Suppressor macrophage treated with lipopolysaccharide for 4 hours (primary cell): ENCODE measurements around the gene HIGD1C.
A peak's percentile ranks its signal among the peaks of the same experiment; 100 is the strongest.
"Not testable (repeated sequence)": the region's sequence is repeated elsewhere in the genome, so short reads cannot be mapped to it uniquely, and the experiment has no call there.

Source experiments
- DNase-seq: peaks from one replicate; pipeline ENCODE4 v3.0.0-alpha.2; 2020

Gene HIGD1C

DNA sequence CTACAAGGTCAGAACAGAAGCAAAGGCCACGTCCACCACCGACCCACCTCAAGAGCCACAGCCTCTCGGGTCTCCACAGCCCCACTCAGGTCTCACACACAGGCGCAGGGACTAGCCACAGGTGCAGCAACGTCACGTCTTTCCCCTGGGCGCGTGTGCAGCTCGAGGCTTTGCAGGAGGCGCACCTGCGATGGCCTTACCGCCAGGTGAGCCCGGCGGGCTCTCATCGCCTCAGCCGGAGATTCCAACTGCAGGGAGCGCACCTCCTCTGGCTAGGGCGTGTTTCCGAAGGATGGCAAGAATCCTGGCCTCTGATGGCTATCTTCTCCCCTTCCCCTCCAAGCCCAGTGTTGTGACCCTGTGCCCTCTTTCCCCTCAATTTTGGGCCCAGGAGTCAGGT is at the start of gene HIGD1C:
Gene HIGD1C (plus strand): TSS at position 35 of the 400 bp plus-strand sequence. CDS start 1,455 bp downstream, outside the sequence.
- no peak for DNase-seq

DNA sequence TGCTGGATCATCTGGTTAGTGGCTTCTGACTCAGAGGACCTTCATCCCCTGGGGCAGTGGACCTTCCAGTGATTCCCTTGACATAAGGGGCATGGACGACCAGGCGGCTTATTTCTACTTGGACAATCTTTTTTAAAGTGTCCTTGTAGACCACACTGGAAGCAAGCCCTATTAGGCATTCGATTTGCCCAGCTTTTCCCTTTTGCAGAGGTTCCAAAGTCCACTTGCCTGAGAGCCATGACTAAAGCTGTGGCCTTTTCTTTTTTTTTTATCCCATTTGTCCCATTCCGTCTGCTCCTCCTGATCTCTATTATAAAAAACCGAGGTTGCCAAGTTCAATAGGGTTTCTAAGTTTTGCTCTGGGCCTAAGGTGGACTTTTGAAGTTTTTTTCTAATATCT is 43.9 kb upstream of the HIGD1C start:
- DNase-seq: not testable (repeated sequence)

DNA sequence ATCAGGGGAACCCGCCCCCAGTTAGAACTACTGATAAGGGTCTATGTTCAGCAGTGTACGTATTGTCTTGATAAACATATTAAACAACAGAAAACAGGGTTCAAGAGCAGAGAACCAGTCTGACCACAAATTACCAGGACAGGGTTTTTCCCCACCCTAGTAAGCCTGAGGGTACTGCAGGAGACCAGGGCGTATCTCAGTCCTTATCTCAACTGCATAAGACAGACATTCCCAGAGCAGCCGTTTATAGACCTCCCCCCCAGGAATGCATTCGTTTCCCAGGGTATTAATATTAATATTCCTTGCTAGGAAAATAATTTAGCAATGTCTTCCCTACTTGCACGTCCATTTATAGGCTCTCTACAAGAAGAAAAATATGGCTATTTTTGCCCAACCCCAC is 40.0 kb upstream of the HIGD1C start:
- not testable (repeated sequence) for DNase-seq

DNA sequence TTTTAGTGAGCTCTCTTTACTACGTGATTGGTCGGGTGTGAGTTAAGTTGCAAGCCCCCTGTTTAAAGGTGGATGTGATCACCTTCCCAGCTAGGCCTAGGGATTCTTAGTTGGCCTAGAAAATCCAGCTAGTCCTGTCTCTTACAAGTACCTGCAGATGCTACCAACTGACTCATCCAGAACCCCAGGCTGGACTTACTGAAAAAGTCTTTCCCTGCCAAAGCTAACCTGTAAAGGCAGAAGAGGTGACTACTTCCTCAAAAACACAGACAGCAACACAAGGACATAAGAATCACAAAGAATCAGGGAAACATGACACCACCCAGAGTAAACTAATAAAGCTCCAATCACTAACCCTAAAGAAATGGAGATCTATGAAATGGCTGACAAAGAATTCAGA is 39.1 kb upstream of the HIGD1C start:
- no peak for DNase-seq

DNA sequence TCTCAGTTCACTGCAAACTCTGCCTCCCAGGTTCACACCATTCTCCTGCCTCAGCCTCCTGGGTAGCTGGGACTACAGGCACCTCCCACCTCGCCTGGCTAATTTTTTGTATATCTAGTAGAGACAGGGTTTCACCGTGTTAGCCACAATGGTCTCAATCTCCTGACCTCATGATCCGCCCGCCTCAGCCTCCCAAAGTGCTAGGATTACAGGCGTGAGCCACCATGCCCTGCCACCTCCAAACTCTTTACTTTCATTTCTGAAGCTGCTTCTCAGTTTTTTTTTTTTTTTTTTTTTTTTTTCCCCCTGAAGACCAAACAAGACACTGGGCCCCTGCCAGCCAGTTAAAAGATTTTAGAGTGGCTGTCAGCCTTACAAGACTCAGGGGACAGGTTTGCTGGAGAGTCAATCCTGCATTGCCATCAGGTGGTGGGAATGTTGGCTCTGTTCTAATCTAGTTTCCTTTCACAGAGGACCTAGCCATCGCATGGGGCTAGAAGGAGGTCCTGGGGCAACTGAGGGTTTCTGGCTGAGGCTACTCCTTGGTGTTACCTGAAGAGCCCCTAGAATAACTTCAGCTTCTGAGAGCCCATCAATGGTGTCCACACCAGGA is 37.4 kb upstream of the HIGD1C start:
- no peak for DNase-seq

DNA sequence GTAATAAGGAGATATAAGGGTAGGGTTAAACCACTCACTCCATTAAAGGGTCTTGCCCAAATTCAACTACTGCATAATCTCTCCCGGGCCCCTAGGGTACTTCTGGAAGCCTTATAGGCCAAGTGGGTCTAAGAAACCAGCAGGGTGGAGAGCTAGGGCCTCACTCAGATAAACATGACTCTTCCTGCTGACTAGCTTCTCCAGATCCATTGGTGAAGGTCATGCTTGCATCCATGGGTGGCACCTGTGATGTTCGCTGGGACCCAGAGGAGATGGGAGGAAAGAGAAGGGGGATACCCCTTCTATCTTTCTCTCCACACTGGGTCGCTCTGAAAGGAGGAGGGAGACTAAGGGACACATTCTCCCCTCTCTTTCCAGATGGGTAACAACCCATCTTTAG is 36.1 kb upstream of the HIGD1C start:
- no peak for DNase-seq

DNA sequence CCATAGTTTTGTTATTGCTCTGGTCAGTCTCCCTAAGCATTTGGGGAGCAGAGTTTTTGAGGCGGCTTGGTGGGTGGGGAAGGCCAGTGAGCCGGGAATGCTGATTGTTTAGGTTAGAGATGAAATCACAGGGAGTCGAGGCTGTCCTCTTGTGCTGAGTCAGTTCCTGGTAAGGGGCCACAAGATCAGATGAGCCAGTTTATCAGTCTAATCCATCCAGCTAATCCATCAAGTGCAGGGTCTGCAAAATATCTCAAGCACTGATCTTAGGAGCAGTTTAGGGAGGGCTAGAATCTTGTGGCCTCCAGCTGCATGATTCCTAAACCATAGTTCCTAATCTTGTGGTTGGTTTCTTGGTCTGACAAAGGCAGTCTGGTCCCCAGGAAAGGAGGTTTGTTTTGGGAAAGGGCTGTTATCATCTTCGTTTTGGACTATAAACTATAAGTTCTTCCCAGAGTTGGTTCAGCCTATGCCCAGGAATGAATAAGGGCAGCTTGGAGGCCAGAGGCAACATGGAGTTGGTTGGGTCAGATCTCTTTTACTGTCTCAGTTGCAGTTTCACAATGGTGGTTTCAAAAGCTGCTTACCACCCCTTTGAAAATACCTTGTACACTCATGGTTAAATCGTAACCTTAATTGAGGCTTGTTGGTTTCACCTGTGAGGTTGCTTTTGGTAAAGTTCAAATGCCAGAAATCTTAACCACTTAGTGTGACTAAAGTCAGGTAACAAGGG is 33.6 kb upstream of the HIGD1C start:
- no peak for DNase-seq

DNA sequence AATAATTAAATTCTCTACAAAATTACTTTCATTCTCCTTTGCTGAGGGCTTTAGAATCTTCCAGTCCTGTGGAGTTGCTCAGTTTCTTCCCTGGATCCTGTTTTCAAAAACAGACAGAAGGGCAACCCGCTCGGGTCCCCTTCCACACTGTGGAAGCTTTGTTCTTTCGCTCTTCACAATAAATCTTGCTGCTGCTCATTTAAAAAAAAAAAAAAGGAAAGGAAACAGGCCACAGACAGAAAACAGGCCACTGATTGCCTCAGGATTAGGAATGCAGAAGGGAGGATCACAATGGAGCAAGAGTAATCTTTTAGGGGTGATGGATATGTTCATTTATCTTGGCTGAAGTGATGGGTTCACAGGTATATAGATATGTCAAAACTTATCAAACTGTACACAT is 29.5 kb upstream of the HIGD1C start:
- DNase-seq: peak; percentile 24

DNA sequence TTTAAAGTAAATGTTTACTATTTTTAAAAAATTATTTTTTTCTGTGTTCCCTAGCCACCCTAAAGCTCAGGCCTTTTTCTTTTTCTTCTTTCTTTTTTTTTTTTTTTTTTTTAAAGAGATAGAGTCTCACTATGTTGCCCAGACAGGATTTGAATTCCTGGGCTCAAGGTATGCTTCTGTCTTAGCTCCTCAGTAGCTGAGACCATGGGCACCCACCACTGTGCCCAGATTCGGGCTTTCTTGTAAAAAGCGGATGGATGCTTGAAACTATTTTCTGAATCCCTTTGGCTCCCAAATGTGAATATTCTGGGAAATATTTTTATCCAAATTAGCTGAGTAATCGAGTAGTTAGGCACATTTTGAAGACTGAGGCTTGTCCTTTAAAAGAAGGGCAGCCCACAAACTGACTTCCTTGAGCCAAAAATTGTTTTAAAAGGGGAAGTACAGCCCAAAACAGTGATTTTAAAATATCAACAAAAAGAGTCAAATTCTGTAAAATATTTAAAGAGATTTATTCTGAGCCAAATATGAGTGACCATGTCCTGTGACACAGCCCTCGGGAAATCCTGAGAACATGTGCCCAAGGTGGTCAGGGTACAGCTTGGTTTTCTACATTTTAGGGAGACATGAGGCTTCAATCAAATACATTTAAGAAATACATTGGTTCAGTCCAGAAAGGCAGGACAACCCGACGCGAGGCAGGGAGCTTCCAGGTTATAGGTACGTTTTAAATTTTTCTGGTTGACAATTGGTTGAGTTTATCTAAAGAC is 28.8 kb upstream of the HIGD1C start:
- peak; percentile 24 for DNase-seq

DNA sequence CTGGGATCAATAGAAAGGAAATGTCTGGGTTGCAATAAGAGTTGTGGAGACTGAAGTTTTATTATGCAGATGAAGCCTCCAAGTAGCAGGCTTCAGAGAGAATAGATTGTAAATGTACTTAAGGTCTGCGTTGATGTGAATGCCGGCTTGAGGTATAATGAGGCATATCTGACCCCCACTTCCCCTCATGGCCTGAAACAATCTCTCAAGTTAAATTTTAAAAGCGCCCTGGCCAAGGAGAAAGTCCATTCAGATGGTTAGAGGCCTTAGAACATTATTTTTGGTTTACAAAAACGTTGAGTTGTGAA is 28.3 kb upstream of the HIGD1C start:
- no peak for DNase-seq

DNA sequence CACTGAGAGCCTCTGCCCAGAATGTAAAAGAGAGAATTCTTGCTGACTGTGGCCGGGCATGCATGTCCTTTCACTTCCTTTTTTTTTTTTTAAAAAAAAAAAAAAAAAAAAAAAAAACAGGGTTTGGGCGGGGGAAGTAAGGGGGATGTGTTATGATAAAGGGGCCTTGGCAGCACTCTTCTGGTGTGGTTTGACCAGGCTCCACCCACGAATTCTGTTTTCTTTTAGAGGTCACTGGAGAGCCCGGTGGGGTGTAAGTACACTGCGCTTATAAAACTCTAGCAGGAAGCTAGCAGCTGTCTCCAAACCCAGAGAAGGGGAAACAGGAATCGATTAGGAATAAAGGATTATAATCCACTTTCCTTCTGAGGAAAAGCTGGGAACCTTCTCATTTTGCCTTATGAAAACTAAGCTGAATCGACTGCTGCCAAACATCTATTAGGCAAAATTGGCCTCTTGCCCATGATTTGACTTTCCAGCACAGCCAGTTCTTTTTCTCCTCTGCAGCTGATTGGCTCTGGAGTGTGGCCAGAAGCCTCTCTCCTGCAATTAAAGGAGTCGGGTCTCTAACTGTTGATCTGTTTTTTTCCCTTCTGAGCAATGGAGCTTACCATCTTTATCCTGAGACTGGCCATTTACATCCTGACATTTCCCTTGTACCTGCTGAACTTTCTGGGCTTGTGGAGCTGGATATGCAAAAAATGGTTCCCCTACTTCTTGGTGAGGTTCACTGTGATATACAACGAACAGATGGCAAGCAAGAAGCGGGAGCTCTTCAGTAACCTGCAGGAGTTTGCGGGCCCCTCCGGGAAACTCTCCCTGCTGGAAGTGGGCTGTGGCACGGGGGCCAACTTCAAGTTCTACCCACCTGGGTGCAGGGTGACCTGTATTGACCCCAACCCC is 27.7 kb upstream of the HIGD1C start:
- DNase-seq: peak; percentile 77

DNA sequence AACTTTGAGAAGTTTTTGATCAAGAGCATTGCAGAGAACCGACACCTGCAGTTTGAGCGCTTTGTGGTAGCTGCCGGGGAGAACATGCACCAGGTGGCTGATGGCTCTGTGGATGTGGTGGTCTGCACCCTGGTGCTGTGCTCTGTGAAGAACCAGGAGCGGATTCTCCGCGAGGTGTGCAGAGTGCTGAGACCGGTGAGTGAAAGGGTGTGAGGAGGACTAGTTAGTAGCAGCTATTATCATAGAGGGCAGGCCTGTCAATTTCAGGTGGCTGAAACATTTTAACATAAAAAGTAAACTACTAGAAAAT is 27.0 kb upstream of the HIGD1C start:
- DNase-seq: no peak

DNA sequence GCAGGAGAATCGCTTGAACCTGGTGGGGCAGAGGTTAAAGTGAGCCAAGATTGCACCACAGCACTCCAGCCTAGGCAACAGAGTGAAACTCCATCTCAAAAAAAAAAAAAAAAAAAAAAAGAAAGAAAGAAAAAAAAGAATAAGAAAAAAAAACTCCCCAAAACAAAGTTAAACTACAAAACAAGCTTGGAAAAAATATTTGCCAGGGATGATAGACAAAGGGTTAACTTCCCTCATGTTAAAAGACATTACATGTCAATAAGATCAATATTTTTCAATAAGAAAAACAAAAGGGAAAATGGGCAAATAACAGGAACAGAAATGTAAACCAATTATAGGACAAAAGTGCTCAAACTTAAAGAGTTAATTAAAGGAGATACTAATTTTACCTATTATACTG is 26.4 kb upstream of the HIGD1C start:
- DNase-seq: no peak

DNA sequence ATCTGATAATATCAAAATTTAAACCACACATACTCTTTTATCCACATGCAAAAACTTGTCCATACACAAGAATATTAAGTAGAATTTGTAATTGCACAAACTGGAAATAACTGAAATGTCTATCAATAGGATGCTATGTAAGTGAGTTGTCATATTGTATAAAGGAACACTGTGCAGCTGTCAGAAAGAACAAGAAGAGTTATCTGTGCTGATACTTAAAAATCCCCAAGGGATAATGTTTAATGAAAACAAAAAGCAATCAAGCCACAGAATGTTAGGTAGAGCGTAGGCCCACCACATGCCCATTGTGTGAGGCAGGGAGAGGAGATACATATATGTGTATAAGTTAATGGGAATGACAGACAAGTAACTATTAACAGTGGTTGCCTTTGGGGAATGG is 25.9 kb upstream of the HIGD1C start:
- no peak for DNase-seq

DNA sequence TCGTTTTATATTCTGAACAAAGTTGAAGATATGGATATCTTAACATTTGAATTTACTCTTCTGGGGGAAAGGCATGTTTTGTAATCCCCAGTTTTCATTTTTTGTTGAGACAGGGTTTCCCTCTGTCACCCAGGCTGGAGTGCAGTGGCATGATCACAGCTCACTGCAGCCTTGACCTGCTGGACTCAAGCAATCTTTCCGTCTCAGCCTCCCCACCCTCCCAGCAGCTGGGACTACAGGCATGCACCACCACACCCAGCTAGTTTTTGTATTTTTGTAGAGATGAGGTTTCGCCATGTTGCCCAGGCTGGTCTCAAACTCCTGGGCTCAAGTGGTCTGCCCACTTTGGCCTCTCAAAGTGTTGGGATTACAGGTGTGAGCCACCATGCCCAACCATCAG is 25.4 kb upstream of the HIGD1C start:
- not testable (repeated sequence) for DNase-seq

DNA sequence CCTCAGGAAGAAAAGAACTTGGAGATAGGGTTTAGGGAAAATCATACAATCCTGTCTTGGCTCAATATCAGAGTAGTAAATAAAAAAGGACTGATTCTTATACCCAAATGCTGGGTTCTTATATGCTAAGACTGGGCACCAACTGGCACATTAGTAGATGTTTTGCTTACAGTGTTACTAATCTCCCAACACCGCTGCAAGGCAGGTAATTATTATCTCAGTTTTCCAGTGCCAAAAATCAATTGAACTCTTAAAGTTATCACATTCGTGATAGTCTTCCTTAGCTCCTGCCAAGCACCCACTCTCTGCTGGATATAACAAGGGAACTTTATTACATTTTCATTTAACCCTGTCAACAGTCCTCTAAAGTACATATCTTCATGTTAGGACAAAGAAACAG is 25.0 kb upstream of the HIGD1C start:
- DNase-seq: no peak

DNA sequence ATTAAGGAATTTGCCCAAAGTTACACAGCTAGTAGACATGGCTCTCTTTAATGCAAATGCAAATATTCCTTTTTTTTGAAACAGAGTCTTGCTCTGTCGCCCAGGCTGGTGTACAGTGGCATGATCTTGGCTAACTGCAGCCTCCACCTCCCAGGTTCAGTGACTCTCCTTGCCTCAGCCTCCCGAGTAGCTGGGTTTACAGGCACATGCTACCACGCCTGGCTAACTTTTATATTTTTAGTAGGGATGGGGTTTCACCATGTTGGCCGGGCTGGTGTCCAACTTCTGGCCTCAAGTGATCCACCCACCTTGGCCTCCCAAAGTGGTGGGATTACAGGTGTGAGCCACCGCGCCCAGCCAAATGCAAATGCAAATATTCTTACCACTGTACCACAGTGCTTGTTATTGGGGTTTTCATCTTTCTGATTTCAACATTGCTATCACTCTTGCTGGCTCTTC is 24.5 kb upstream of the HIGD1C start:
- no peak for DNase-seq

DNA sequence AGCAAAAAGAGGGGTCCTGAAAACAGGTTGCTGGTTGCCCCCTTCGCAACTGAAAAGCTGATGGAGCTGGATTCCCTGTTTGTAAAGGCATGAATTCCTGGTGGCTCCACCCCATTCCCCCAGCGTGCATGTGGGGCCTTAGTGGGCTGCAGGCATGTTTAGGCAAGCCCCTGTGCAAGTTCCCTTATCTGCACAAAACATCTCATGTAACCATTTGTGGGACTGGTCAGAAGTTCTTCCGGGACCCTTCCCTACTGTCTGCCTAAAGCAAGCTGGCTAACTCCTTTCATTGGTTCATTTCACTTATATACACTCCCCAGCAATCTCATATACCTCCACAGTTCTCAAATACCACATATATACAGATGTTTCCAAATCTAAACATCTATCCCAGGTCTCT is 24.0 kb upstream of the HIGD1C start:
- DNase-seq: no peak

DNA sequence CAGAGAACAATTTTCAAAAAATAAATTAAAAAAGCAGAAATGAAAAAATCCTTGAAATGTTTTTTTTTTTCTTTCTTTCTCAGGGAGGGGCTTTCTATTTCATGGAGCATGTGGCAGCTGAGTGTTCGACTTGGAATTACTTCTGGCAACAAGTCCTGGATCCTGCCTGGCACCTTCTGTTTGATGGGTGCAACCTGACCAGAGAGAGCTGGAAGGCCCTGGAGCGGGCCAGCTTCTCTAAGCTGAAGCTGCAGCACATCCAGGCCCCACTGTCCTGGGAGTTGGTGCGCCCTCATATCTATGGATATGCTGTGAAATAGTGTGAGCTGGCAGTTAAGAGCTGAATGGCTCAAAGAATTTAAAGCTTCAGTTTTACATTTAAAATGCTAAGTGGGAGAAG is 22.5 kb upstream of the HIGD1C start:
- DNase-seq: no peak

DNA sequence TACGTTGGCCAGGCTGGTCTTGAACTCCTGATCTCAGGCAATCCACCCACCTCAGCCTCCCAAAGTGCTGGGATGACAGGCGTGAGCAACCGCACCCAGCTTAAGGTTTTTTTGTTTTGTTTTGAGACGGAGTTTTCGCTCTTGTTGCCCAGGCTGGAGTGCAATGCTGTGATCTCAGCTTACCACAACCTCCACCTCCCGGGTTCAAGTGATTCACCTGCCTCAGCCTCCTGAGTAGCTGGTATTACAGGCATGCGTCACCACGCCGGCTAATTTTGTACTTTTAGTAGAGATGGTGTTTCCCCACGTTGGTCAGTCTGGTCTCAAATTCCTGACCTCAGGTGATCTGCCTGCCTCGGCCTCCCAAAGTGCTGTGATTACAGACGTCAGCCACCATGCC is 21.9 kb upstream of the HIGD1C start:
- DNase-seq: not testable (repeated sequence)

DNA sequence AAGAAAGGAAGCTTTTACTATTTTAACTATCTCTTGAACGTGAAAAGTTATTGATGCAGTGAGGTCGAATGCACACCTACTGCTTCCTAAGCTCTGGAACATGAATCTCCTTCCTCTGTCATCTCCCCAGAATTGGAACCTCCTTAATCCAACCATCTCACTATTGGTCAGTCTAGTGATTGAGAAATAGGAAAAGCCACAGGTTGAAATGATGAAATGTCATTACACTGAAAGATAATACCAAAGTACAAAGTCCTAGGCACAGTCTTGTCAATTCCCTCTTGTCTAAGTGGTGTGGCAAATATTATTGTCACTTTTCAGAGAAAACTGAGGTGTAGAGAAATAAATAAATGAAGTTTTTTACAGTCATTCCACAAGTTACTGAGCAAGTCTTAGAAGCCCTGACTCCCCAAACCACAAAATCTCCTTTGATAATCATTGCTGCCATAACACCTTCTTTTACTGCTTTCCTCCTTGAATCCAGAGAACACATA is 19.5 kb upstream of the HIGD1C start:
- DNase-seq: no peak

DNA sequence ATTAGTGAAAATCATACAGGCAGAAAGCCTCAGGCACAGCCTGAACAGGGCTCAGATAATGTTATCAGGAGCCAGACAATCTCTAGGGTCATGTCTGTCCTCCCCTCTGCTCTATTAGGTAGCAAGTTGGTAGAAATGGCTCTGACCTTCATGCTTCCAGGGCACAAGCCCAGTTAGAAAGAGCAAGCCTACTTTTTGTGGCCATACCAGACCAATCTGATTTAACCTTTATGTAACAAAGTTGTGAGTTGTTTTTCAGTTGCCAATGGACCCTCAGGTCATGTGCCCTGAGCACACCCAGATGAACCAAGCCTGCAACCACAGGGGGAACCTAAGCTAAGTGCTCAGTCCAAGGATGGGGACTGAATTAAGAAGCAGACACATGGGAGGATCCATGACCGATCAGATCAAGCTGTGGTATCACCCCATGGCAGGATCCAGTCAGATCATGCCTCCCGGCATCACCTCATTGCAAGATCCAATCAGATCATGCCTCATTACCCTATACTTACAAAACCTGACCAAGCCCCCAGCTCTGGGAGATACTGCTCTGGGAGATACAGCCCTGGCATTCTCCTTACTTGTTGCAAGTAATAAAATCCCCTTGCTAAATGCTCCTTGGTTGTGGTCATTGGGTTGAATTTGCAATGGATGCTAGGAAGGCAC is 18.8 kb upstream of the HIGD1C start:
- DNase-seq: no peak
